AML-193 (cell line): Measurements from ENCODE around the gene RNF112.
"Not testable (repeated sequence)": the region's sequence is repeated elsewhere in the genome, so short reads cannot be mapped to it uniquely, and the experiment has no call there.

ENCODE experiments used
- DNase-seq, 2 experiments: peaks; one replicate each; lab custom pipeline; 2025; lab: John Stamatoyannopoulos, UW

The RNF112 gene

GRCh38 chr17:19448341-19449268 is 37.6 kb downstream of the RNF112 start:
- no peak for DNase-seq

DNA sequence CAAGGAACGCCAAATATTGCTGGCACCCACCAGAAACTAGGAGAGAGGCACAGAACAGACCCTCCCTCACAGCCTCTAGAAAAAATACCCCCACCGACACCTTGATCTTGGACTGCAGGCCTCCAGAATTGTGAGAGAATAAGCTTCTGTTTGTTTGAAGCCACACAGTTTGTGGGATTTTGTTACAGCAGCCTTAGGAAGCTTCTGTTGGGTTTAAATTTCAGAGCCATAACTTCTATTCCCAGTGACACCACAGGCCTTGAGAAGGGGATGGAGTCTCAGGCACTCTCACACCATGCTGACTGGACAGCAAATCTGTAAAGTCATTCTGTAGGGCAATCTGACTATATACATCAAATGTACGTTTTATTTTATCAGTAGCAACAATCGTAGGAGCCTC is 38.6 kb downstream of the RNF112 start:
- no peak for DNase-seq

GRCh38 chr17:19453296-19453695 is 42.3 kb downstream of the RNF112 start:
- DNase-seq: no peak

- DNase-seq: no peak
These were observed 43.0 kb downstream of the RNF112 start for GRCh38 chr17:19454074-19454473.

DNA sequence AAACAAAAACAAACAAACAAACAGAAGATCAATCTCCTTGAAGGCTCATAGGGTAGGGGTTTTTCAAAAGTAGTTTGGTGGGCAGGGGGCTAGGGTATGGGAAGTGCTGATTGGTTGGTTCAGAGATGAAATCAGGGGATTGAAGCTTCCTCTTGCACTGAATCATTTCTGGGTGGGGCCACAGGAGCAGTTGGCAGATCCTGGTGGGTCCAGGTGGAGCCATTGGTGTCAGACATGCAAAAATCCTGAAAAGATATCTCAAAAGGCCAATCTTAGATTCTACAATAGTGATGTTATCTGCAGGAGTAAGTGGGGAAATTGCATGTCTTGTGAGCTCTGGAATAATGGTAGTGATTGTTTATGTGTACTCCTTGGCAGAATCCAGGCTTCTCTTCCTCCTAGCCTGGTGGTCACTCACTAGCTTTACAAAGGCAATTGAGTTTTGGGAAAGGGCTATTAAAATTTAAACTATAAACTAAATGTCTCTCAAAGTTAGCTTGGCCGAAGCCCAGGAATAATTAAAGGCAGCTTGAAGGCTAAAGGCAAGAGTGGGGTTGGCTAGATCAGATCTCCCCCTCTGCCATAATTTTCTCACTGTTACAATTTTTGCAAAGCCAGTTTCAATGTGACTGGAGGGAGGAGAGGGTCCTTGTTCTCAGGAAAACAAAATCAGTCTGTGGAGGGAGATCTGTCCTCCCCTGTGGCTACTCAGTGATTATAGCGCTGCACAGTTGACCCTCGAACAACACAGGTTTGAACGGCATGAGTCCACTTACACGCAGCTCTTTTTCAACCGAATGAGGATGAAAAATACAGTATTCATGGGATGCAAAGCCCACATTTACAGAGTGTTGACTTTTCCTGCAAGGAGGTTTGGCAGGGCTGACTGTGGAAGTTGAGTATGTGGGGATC is 45.2 kb downstream of the RNF112 start:
- DNase-seq: no peak

- no peak for DNase-seq
These were observed 46.0 kb downstream of the RNF112 start for GRCh38 chr17:19457046-19457445.

DNA sequence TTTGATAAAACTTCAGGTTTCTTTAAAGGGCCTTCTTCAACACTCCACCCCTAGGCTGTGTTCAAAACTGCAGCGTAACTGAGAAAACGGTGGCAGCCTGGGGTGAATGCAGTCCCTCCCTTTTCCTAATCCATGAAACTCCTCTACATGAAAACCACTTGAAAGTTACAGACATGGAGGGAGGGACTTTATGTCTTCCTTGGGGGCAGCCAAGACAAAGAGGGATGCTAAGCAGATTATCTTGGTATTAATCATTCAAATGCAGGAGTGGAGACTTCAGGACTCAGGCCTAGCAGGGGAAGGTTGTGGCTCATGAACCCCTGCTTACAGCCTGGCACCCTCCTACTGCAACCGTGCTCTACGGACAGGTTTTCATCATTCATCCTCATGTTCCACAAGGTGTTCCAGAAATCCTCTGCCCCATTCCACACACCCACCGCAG is 46.8 kb downstream of the RNF112 start:
- no peak for DNase-seq

GRCh38 chr17:19458481-19458880 is 47.4 kb downstream of the RNF112 start:
- DNase-seq: not testable (repeated sequence)

GRCh38 chr17:19459018-19459655 is 48.1 kb downstream of the RNF112 start:
- DNase-seq: not testable (repeated sequence)

DNA sequence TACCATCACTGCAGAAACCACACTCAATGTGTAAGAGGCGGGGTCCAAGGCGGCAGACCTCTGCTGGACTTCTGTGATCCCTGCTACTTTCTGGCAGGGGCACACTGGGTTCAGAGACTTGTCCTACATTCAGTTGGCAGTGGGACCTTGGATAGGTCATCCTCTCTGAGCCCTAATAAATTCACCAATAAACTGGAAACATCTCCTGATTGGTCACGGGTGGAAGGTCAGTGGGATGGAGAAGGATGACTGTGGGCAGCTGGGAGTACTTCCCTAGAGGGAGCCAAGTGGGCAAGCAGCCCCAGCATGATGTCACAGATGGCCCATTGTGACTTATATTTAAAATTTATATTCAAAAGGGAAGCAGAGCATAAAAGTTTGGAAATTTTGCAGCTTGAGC is 49.7 kb downstream of the RNF112 start:
- DNase-seq: no peak

DNA sequence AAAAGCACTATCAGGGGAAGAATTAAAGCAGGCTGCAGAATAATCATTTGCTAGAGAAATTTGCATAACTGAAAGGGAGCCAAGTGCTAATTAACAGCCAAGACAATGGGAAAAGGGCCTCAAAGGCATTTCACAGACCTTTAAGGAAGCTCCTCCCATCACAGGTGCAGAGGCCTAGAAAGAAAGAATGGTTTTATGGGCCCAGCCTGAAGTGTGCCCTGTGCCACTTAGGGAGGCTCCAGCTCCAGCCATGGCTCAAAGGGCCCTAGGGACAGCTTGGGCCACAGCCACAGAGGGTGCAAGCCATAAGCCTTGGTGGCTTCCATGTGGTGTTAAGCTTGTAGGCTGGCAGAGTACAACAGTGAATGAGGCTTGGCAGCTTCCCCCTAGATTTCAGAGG is 50.1 kb downstream of the RNF112 start:
- no peak for DNase-seq

DNA sequence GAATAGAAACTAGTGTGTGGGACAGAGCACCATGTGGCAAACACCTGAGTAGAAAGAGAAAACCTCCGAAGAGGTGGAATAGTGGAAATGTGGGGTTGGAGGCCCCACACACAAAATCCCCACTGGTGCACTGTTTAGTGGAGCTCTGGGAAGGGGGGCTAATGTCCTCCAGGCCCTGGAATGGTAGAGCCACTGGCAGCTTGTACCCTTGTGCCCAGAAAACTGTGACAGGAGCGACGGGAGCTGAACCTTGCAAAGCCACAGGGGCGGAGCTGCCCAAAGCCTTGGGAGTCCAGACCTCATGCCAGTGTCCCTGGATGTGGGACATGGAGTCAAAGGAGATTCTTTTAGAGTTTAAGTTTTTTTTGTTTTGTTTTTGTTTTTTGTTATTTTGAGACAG is 50.6 kb downstream of the RNF112 start:
- DNase-seq: no peak

DNA sequence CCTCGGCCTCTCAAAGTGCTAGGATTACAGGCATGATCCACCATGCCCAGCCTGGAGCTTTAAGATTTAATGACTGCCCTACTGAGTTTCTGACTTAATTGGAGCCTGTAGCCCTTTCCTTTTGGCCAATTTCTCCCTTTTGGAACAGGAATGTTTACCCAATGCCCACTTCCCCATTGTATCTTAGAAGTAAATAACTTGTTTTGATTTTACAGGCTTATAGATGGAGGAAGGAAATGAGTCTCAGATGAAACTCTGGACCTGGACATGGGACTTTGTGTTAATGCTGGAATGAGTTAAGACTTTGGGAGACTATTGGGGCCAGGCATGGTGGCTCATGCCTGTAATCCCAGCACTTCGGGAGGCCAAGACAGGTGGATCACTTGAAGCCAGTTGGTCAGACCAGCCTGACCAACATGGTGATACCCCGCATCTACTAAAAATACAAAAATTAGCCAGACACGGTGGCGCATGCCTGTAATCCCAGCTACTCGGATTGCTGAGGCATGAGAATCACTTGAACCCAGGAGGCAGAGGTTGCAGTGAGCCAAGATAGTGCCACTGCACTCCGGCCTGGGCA is 51.5 kb downstream of the RNF112 start:
- DNase-seq: not testable (repeated sequence)

DNA sequence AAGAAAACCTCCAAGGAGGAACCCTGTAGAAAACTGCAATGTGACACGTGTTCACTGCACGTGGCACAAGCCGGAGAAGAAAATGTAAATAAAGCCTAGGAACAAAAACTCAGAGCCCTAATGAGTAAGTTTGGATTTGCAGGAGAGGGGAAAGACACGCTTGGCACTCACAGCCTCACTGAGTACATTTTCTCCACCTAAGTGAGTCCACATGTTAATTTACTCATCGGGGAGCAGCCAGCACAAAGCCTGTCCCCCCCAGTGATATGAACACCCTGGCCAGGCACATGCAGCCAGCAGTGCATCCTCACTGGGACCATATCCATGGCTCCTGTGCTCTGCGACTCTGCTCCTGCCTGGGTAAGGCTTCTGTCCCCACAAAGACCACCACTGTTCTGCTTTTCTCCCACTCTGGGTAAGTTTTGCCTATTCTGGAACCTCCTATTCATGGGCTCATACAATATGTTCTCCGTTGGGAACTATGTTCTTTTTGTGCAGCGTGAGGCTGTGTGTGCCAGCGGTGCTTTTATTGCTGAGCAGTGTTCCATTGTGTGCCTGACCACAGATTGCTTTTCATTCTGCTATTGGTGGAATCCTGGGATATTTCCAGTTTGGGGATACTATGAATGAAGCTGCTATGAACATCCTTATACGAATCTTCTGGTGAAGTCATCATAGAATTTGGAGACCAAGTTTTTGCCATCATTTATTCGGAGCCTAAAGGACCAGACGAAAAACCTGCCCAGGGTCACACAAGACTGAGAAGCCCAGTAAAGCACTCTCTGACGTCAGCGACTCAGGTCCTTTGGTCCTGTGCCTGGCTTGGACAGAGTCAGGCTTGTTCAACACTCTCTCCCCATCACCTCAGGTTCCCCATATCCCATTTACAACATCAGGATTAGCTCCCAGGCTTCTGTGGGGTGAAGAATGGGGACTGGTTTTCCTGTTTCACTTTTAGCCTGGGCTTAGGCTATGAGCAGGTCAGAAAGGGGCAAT is 53.3 kb downstream of the RNF112 start:
- no peak for DNase-seq
